OCI-M2 (cell line): ENCODE data around the gene PDE11A.

Experiments
- DNase-seq: peaks from one replicate; lab custom pipeline; 2025; ENCODE audit not compliant: unreplicated experiment; lab: John Stamatoyannopoulos, UW

PDE11A gene

GRCh38 chr2:177705511-177706173 lies 366.9 kb downstream of the PDE11A start:
- DNase-seq = no peak

- no peak for DNase-seq
These were observed 369.4 kb downstream of the PDE11A start for GRCh38 chr2:177703159-177703558.

DNA sequence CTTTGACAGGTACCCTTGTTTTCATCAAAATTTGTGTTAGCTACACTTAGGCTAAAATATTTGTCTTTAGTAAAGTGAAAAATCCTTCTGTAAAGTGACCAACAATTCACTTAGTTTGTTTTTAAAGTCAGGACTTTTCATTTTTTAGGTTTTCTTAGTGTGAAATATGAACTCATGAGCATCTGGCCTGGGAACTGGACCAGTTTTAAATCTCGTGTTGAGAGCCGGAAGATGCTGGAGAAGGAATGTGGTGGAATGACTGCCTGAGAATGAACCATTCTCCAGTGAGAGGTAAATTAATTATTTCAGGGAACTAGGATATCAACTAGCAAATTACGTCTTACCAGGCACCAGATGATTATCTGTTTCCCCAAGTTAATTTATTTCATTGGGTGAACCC lies 374.3 kb downstream of the PDE11A start:
- DNase-seq = no peak

DNA sequence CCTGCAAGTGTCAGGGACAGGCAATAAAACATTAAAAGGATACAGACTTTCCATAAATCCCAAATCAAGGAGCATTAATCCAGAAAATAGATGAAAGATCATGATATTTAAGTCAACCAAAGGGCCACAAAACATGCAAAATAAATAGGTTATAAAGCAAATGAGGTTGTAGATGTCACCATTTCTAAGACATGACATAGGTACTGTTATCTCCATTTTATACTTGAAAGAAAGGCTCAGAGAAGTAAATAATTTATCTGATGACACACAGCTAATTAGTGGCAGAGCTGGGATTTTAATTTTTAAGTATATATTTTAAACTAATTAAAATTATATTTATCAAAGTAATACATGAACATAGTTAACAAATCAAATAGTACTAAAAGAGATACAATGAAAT lies 378.2 kb downstream of the PDE11A start:
- DNase-seq = no peak

DNA sequence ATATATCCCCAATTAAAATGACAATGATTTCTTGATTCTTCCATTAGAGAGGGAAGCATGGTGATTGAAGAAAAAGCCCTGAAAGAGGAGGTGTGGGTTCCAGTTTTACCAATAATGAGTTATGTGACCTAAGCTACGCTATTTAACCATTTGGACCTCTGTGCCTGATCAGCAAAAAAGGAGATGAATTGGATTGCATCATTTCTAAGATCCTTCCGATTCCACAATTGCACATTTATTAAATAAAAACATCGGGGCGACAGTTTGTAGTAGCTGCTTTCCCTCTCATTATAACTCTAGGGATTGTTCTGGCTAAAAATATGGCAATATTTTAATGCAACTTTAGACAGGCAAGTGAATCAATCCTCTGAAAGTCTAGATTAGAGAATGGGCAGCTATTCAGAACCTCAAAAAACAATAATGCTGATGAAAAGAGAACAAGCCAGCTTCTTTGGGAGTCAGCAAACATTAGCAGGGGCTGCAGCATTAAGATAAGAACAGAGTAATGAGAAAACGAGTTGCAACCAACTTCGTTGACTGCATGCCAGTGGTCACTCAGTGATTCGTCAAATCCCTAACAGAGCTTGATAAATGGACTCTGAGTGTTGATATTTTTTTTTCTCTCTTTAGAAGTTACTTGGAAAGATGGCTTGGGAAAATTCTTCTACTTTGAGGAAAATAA lies 378.8 kb downstream of the PDE11A start:
- no peak for DNase-seq

DNA sequence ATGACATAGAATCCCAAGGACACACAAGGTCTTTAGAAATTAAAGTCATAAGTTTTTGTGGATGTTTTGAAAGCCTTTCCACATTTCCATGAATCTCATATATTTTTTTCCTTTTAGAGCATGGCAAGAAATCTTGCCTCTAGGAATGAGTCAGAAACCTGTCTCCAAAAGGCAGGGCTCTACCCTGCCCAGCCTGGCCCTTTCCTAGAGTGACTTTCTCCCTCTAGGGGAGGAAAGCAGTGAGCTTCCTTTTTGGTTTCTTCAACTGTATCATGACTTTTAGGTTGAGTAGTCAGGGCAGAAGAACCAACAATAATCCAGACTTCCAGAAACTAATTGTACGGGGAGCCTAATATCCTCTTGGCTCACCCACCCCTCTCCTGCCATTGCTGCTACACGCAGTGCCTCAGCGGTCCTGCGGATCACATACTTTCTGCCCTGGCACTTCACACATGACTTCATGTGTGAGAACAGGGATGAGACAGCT lies 379.8 kb downstream of the PDE11A start:
- DNase-seq = no peak

DNA sequence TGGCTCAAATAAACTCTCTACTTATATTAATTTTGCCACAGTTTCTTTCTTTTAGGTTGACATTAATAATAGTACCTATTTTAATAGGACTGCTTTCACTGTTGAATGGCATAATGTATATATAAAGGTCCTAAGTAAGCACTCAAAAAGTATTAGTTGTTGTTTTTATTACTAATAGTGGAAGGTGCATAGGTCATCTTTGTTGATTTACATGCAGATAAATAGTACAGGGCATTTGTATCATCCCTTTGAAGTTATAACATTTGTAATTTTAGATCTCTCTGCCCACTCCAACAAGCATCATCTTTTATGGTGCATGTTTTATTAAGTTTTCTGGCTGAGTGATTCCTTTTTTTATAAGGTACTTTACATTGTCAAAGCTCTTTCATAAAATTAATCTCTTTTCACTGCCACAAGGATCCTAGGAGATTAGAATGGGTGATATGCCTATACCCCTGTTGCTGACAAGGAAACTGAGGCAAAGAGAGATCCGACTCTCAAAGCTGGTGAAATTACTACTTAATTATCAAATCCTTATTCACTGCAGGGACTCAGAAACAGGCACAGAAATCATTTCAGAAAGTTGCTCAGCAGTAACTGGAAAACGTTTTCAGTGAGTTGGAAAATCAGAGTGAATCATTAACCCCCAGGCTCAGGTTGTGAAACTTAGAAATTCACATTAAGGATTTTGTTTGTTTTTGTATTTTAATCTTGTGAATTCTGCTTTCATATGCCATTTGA lies 380.4 kb downstream of the PDE11A start:
- no peak for DNase-seq

GRCh38 chr2:177691177-177691576 lies 381.4 kb downstream of the PDE11A start:
- no peak for DNase-seq

DNA sequence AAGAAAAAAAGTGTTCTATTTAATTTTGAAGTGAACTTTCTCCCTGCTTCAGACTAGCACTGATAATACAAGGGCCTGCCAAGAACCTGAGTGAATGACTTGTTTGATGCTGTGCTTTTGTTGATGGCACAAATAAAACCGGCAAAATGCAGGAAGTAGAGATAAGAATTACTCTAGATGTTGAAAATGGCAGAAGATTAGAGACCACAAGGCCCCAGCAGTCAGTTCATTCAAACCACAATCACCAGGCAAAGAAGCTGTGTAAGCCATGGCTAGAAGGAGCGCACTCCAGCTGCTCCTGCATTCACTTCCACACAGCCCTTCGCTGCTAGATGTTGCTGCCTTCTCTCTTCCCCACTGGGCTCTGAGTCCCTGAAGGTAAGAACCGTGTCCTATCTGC lies 383.0 kb downstream of the PDE11A start:
- no peak for DNase-seq

DNA sequence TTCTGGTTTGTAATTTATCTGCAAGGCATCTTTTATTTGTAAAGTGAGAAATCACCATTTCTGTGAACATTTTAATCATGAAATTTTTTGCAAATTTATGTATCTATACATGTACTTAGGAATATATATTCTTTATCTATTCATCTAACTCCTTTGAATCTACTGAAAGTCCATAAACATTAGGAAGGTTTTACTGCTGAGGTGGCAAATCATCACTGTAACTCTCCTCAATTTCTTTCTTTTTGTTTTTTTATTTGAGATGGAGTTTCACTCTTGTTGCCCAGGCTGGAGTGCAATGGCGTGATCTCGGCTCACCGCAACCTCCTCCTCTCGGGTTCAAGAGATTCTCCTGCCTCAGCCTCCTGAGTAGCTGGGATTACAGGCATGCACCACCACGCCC lies 383.7 kb downstream of the PDE11A start:
- no peak for DNase-seq

- DNase-seq = no peak
These were observed 388.9 kb downstream of the PDE11A start for GRCh38 chr2:177683661-177684069.

DNA sequence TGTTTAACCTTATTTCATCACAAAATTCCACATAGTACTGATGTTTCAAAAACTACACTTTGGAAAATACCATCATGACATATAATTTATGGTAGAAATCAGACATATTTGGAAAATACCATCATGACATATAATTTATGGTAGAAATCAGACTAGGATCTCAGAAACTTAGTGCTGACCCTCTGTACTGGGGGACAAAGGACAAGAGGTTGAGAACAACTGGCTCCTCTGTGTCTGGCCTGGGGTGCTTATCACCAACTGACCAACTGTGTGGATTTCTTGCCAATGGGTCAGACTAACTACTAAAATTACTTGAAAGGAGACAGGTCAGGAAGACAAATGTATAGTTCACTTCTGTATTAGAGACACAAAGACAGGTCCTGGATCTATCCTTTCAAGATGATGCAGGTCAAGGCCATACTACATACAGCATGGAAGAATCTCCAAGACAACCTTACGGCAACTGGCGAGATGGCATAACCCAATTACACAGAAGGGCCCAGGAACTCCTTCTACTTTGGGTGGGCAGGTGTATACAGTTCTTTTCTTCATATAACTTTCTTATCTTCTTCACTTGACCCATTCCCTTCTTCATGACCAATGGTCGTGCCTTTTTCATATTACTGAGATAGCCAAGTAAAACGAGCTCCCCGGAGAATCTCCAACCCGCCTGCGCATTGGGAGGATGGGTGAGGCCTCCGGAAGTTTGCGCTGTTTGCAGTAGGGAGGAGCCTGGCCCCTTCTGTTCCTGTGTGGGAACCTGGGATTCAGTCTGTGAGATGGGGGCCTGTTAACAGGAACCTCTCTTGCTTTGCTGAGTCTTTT lies 389.5 kb downstream of the PDE11A start:
- DNase-seq = no peak

- DNase-seq = no peak
These were observed 390.6 kb downstream of the PDE11A start for GRCh38 chr2:177682006-177682405.

DNA sequence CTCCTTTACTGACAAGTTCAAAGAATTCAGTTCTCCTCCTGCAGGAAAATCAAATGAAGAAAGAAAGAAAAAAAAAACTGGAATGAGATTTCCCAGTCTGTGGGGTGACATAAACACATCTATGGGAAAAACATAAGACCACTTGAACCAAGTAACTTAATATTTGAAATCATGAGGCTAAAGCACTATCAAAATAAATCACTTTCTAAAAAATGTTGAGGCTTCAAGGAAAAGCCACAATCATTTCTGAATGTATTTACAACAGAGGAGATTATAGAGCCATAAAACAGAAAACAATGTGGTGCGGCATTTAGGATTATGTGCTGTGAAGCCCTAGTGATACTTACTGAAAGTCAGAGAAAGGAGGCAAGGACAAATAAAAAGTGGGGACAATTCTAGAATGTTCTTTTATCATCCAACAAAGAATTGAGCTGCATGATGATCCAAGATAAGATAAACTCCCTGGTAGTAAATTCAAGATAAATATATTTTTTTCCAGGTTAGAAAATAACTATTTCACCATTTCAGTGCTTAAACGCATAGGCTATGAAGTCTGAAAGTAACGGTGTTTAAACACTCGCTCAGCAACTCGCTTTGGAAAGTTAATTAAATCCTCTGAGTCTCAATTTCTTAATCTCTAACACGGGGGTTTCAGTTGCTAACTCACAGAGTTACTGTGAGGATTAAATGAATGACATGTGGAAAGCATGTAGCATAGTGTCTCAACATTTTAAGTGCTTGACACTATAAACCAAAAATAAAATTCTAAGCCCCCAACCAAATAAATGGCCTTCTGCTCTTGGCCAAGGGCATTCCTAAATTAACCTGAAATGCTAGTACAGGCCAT lies 391.5 kb downstream of the PDE11A start:
- no peak for DNase-seq

DNA sequence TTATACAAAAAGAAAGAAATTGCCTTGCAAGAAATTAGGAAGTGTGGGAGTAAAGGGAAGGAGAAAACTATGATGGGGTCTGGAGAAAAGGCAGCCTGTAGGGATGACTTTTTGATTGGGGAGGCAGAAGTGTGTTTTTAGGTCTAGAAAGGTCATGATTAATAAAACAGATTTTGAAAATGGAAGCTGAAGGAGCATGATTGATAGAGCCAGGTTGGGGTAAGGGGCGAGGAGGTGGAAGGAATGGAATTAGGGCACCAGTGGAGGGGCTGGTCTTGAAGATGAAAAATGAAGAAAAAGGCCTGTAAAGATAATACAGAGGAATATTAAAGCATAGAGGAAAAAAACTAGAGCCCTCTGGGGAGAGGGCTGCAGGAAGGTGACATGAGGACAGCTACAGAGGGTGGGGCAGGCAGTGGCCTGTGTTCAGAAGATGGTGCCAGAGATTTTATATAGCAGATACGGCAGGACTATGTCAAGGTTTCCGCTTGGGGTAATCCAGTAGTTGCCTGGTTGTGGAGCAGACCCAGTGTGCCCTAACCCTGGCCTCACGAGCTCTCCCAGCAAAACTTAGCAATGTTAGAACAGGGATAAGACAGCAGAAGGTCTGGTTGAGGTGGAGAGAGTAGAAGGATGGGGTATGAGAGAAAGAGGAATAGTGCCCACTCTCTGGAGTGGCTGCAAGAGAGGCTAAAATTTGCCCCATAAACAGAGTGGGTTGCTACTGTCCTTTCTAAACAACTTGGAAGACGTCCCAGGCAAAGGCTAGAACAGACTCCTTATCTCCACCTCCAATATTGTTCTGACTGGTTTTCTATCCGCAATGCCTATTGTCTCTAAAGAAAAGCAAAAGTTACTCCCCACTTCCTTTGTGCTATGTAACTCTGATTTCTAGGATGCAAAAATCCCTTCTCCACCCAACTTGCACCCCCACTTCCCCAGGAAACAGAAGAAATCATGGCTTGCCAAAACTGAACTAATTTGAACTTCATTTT lies 392.7 kb downstream of the PDE11A start:
- DNase-seq = no peak

GRCh38 chr2:177678939-177679338 lies 393.6 kb downstream of the PDE11A start:
- no peak for DNase-seq

DNA sequence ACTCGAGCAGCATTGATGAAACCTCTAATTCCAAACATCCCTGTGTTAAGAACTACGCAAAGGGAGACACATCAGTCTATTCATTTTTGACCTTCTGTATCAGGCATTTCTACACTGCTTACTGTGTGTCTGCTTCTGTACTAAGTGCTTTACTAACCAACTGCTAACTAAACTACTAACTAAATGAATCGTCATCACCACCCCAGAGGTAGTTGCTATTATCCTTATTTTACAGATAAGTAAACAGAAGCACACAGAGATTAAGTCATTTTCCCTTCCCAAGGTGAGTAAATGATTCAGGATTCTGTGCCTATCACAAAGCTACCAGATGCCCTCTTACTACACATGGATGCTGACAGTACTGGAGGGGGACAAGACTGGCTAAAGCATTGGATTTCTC lies 395.9 kb downstream of the PDE11A start:
- no peak for DNase-seq

DNA sequence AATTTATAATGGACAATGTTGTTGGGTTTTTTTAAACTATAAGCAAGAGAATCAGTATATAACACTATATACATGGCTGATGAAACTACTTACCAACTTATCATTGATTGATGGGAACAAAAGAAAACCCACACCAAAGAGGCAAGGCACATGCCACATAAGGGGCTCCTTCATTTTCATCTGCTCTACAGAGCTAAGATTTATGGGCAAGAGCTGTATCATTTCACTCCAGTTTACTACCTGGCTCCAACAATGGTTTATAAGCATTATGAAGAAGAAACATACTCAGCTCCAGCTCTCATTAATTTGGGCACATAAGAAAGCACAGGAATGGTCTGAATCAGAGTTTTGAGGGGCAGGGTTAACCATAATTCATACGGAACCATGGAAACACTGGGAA lies 396.8 kb downstream of the PDE11A start:
- DNase-seq = no peak

- DNase-seq = no peak
These were observed 397.2 kb downstream of the PDE11A start for GRCh38 chr2:177675350-177675821.
